T-helper 22 cell (primary cell): Measurements from ENCODE around the gene PDIA3.
"Not testable (repeated sequence)": the region's sequence is repeated elsewhere in the genome, so short reads cannot be mapped to it uniquely, and the experiment has no call there.

ENCODE experiments used
- DNase-seq: peaks from one replicate; pipeline ENCODE4 v3.0.0-alpha.2; 2020; ENCODE audit warnings: low read depth

The PDIA3 gene

GRCh38 chr15:43746245-43746902 is at the start of gene PDIA3:
Gene PDIA3 (plus strand): TSS chr15:43746438. CDS start chr15:43746540, 102 bp downstream.
- DNase-seq, result peak; percentile 78

GRCh38 chr15:43702174-43702573 is 44.1 kb upstream of the PDIA3 start:
- DNase-seq, result no peak

GRCh38 chr15:43702701-43703424 is 43.4 kb upstream of the PDIA3 start:
- DNase-seq, result no peak

- not testable (repeated sequence) for DNase-seq
These were observed 35.7 kb upstream of the PDIA3 start for GRCh38 chr15:43710431-43711131.

GRCh38 chr15:43723151-43723550 is 23.1 kb upstream of the PDIA3 start:
- DNase-seq, result no peak

GRCh38 chr15:43726306-43726705 is 19.9 kb upstream of the PDIA3 start:
- DNase-seq, result not testable (repeated sequence)

- not testable (repeated sequence) for DNase-seq
These were observed 18.0 kb upstream of the PDIA3 start for GRCh38 chr15:43728053-43728725.

GRCh38 chr15:43735416-43735815 is 10.8 kb upstream of the PDIA3 start:
- DNase-seq, result no peak

- not testable (repeated sequence) for DNase-seq
These were observed 668 bp downstream of the PDIA3 start for GRCh38 chr15:43746903-43747309.

- DNase-seq, result no peak
These were observed 2.1 kb downstream of the PDIA3 start for GRCh38 chr15:43748376-43748775.

- peak; percentile 30 for DNase-seq
These were observed 3.6 kb downstream of the PDIA3 start for GRCh38 chr15:43749690-43750345.

GRCh38 chr15:43751885-43752284 is 5.6 kb downstream of the PDIA3 start:
- no peak for DNase-seq

GRCh38 chr15:43762824-43763223 is 16.6 kb downstream of the PDIA3 start:
- no peak for DNase-seq

GRCh38 chr15:43763819-43764446 is 17.7 kb downstream of the PDIA3 start:
- no peak for DNase-seq

GRCh38 chr15:43769584-43770228 is 23.5 kb downstream of the PDIA3 start:
- DNase-seq, result no peak

GRCh38 chr15:43771816-43772215 is 25.6 kb downstream of the PDIA3 start:
- no peak for DNase-seq

GRCh38 chr15:43772624-43773023 is 26.4 kb downstream of the PDIA3 start:
- DNase-seq, result no peak

- DNase-seq, result no peak
These were observed 27.8 kb downstream of the PDIA3 start for GRCh38 chr15:43774062-43774461.

GRCh38 chr15:43775411-43775965 is 29.2 kb downstream of the PDIA3 start:
- no peak for DNase-seq

- no peak for DNase-seq
These were observed 30.0 kb downstream of the PDIA3 start for GRCh38 chr15:43776101-43776717.
